ENCODE data around the gene PGLYRP3.
"Not testable (repeated sequence)": the region's sequence is repeated elsewhere in the genome, so short reads cannot be mapped to it uniquely, and the experiment has no call there.

PGLYRP3 gene

DNA sequence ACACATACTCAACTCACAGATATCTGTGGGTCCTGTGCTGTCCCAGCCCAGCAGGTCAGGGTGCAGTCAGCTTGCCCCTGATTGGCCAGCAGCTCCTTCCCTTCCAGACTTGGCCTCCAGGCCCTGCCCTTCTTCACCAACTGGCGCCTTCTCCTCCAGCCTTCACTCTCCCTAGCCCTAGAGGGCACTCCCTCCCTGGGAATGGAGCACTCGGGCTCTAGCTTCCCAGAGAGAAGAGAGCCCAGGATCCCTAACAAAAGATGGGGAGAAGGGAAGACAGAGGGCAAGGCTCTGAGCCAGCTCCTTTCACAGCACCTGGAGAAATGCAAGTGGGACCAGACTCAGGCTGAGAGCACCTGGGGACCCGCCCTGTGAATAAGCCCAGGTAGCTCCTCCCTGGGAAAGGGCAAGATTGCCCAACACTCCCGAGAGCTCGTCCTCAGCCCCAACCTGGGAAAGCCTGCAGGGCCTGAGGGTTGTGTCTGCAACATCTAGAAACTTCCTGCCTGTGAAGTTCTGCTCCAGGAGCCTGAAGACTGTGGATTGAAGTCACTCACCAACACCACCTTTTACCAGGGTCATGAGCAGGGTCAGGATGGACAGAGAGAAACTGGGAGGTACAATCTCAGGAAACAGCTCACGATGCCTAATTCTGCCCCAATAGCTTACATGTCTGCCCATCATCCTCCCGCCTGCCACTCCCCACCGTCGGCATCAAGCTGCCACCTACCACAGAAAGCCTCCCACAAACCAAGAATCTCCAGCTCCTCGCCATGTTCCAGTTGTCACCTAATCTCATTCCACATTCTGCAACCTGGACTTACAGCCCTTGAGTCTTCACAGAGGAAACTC, 36.0 kb upstream of the PGLYRP3 start, which contains the start of gene PGLYRP4:
Gene PGLYRP4, minus strand, starts transcription at position 331 of the 852 bp plus-strand sequence. CDS start 909 bp downstream, outside the sequence.
- no peak for DNase-seq

DNA sequence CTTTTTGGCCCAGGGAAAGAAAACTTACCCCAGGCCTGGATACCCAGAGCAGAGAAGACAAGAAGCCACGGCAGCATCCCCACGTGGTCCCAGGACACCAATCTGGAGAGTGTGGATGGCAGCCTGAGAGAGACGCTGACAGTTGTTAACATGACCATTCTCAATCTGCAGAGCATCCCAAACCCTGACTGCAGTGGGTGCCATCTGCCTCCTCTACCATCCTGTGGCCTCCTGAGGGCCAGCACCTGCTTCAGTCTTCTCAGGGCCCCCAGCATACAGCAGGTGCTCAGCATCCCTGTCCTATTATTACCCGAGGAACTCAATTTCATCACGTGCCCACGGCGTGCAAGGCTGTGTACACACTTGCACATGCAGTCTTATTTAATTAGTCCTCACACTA, 35.1 kb upstream of the PGLYRP3 start:
- DNase-seq: no peak

DNA sequence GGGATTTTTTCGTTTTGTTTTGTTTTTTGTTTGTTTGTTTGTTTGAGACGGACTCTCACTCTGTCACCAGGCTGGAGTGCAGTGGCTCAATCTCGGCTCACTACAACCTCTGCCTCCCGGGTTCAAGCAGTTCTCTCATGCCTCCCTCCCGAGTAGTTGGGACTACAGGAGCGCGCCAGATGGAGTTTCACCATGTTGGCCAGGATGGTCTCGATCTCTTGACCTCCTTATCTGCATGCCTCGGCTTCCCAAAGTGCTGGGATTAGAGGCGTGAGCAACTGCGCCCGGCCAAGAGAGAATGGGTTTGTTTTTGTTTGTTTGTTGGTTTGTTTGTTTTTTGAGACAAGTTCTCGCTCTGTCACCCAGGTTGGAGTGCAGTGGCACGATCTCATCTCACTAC, 34.3 kb upstream of the PGLYRP3 start:
- DNase-seq: not testable (repeated sequence)

DNA sequence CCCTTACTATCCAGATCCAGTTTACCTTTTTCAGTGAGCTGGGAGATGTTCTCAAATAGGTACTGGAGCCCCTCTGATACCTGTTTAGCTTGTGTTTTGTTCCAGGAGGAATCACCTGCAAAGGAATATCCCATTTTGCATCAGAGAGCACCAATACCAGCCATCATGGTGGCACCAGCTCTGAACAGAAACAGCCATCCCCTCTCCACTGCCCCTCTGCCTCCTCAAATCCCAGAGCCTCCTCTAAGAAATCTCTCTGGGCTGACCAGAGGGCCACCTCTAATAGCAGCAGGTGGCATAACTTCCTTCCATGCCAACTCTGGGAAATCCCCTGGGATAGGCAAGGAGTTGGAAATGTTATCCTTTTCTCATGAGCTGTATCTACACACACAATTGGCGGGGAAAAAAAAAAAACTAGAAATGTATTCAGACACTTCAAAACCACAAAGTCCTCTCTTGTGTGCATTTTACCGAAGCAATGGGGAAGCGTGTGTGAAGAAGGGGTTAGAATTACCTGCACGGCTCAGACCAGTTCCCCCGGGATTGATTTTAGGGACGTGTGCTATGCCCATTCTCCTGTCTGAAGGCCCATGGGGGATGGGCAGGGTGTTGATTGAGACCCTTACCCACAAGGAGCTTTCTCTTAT, 33.4 kb upstream of the PGLYRP3 start:
- DNase-seq: no peak

DNA sequence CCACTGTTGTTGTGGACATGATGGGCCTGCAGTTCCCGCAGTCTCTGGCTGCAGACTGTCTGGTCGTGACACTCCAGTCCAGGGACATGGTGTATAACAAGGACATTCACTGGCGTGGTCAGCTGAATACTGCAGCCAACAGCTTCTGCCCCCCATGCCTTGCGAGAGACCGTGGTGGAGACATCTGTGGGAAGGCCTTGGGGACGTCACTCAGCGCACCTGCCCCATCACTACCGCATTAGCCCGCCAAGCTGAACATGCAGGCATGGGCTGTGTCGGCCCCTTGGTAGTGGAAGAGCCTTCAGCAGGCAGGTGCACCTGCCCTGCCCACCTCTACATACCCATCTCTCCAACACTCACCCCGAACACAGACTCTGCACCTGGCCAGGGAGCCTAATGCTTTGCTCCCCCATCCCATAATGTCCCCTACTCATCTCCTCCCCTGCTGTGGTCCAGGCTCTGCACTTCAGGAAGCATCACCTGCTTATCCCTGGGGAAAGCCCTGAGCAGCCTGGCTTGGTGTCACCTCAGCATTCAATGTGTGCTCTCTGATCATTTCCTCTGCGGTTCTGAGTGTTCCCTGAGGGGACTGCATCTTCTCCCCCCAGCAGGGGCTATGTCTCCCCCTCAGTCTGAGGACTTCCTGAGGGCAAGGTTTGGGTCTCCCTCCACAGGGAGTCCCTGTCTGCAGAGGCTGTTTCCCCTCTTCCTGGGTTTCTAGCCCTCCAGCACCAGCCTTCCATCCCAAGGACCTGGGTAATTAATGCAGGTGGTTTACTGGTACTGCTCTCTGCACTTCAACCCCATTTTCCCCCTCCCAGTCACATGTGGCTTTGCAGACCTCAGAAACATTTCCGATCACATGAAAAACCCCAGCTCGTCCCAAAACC, 32.7 kb upstream of the PGLYRP3 start:
- no peak for DNase-seq

DNA sequence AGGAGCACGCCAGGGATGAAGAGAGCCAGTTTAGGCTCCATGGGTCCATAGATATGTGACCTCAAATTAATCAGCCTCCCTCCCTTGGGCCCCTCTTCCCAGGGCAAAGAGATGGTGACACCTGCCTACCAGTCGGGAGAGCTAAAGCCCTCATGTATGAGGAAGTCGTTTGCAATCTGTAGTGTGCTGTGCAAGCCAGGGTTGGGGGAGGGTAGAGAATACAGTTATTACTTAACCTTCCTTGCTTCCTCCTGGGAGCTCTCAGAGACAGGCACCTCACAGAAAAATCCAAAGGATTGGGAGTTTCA, 31.9 kb upstream of the PGLYRP3 start:
- no peak for DNase-seq

DNA sequence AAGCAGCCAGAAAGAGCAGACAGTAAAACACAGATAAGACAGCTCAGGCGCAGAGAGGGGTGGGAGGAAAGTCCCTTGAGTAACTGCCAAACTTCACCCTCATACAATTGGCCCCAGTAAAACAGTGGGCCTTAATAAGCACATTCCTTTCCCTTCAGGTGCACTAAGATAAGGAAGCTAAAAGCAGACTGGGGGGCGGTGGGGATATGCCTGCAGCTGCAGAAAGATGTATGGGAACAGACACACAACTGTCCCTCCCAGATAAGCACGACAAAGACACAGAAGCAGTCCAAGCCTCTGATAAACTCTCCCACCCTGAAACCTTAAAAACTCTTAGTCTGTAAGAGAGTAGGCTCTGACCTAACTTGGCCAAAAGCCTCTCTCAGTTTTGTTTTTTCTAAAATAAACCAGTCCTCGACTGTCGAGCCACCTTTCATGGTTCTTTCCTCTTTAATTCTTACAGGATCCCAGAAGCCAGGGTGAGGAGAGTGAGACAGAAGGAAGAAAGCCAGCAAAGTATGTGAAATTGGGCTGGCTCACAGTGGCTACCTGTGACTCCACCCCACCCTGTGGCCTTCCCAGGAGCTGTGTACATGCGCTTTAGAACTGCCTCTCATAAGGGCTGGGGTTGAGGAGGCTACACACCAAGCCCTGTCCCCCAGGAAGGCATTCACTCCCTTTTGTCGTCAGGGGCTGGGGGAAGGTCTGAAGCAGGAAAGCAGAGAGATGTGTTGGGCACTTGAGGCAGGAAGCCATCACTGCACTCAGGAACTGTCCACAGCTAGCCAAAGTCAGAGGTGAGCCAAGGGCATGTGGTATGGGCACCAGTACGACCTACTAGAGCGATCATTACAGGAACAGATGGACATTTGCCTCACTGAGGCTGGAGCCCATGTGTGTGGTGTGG, 31.3 kb upstream of the PGLYRP3 start:
- DNase-seq: no peak

DNA sequence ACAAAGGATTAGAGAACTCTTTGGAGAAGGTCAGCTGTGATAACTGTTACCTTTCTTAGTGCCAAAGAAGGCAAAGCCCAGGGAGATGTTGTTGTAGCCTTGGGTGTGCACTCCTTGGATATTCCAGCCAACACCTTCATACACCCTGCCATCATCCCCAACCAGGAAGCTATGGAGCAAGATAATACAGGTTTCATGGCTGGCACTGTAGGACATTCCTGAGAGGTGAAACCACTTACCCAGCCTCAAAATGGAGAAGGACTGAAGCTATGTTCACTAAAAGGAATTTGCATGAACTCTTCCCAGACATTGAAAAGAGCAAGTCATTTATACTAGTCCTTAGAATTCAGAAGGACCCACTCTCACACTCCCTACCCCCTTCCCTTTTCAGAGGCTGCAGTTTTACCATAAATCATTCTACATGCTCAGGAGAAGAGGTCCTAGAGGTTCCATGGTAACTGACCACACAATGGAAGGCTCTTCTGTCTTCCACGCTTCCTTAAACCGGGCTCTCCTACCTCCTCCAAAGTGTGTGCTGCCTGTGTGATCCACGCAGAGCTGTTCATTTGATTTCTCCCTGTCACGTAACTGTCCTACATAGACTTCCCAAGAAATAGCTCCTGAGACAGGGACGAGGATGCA, 30.4 kb upstream of the PGLYRP3 start:
- no peak for DNase-seq

DNA sequence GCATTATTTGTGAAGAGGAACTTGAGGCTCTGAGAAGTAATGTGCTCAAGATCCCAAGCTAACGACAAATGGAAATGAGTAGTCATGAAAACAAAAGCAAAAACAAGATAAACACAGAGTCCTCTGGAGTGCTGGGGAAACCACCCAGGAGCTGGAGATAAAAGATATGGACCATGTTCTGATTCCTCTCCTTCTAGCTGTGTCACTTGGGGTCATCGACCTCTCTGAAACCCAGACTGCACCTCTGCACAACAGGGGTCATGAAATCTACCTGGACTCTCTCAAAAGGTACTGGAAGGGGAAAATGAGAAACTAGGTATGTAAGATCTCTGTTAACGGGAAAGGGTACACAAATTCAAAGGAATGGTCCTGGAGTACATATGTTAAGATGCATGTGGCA, 29.4 kb upstream of the PGLYRP3 start:
- no peak for DNase-seq

DNA sequence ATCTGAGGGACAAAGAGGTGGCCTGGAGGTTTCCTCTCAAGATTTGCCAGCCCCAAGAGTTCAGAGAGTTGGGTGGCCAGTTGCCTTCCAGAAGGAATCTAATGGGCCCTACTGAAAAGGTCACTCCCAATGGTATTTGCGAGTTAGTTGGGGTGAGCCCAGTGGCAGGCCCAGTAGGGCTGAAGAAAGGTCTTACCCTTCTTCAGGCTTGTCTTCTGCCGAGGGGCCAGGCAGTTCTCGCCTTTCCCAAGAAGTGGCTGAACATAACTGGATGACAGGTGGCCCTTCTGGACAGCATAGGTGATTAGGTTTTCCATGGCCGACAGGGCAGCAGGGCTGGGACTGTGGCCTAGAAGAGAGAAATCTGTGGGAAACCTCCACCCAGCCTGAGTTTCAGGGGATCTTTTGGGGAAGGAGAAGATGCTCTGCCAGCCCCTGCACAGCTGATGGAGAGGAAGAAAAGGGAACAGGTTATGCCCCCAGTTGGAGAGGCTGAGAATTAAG, 28.7 kb upstream of the PGLYRP3 start:
- DNase-seq: no peak

DNA sequence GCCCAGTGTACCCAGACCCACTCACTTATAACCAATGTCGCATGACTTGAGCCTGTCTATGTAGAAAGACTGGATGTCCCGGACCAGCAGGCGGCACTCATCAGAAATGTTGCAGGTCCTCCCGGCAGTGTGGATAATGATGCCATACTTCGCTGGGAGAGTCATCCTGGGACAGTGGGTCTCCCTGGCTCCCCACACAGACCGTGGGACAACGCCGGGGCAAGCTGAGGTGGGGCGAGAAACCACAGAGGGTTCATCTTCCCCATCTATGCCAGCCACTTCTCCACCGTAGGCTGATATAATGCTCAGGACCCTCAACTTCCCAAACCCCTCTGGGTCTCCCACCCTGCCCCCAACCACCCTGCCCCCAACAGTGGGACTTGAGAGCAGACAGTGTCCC, 27.6 kb upstream of the PGLYRP3 start:
- DNase-seq: no peak

DNA sequence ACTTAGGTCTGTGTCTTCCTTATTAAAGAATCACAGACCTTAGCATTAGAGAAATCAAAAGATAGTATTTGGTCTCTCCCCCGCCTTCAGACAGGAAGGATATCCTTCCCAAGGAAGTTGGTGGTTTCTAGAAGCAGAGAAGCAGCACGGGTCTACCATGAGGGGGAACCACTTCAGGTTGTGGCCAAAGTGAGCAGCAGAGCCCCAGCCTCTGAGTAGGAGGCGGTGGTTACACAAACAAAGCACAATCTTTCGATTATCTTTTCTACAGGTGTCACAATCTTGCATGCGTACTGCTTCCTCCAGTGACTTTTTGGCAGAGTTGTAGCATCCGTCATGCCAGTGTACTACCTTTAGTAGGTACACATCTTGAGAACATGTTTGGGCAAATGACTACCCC, 27.1 kb upstream of the PGLYRP3 start:
- DNase-seq: no peak

DNA sequence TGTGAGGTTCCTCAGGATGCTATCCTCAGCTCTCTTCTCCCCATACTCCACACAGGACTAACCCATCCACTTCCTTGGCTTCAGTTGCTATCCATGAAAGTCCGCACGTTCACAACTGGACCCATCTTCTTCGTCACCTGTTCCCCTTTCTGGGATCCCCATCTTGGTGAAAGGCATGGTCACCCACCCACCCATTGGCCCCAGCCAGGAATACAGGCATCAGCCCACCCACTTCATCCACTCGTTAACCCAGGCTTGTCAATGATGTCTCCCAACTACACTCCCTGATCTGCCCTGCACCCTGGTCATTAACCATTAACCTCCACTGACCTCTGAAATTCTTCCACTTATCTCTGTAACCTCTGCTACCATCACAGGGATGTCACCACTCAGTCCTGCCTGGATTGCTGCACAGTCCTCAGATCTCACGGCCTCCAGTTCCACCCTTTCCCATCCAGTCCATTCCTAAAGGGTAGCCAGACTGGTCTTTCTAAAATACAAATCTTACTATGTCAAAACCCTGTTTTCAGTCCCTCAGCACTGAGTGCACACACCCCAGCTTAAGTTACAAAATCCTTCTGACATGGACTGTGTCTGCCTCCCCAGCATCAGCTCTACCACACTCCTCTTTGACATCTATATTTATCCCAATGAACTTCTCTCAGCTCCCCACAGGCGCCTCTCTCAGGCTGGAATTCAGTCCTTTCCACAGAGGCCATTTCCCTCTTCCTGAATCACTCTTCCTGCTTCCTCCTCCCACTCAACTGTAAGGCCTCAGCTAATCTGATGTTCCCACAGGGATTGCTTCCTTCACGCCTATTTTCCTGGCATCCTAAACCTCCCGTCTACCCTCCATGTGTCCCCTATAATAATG, 25.5 kb upstream of the PGLYRP3 start:
- no peak for DNase-seq

DNA sequence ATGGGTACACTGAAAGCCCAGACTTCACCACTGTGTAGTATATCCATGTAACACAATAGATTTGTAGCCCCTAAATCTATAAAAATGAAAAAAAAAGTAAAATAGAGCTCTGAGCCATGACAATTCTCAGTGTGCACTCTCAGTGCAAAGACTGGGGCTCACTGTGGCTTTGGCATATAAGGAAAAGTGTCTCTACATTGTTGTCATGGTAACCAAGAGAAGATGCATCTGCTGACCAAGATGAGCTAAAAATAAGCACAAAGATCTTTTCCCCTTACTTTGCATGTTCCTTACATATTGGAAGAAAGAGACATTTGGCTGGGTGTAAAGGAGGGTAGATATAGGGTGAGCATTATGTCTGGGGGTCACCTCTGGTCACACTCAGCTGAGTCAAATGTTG, 23.9 kb upstream of the PGLYRP3 start:
- no peak for DNase-seq

DNA sequence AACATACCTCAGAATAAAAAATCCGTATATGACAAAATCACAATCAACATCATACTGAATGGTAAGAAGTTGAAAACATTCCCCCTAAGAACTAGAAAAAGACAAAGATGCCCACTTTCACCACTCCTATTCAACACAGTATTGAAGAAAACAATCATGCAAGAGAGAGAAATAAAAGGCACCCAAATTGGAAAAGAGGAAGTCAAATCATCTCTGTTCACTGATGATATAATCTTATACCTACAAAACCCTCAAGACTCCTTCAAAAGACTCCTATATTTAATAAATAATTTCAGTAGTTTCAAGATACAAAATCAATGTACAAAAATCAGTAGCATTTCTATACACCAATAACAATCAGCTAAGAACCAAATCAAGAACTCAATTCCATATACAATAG, 21.1 kb upstream of the PGLYRP3 start:
- no peak for DNase-seq

DNA sequence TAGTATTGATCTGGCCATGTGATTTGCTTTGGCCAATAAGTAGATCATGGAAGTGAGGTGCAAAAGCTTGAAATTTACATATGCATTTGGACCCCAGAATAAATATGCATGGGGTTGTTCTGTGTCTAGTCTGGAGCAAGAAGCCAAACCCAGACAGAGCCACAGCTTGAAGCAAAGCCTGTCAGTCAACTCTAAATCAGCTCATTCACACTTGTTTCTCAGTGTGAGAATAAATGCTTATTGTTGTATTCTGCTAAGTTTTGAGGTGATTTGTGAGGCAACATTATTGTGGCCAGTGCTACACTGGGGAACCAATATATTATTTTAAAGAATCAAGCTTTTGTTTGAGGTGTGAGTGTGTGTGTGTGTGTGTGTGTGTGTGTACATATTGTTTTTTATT, 12.2 kb upstream of the PGLYRP3 start:
- DNase-seq: no peak

DNA sequence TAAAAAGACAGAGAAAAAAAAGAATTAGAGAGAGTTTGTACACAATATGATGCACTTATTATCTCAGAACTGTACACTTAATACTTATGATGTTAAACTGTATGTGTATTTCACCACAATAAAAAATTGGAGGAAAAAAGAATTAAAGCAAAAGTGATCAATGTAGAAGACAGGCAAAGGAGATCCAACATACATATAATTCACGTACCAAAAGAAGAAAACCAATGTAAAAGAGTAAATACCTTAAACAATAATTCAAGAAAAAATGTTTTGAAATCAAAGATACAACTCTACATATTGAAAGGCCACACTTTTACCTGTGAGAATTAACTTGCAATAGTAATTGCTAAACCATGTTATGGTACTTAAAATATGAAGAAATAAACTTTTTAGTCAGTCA, 9.8 kb upstream of the PGLYRP3 start:
- no peak for DNase-seq

DNA sequence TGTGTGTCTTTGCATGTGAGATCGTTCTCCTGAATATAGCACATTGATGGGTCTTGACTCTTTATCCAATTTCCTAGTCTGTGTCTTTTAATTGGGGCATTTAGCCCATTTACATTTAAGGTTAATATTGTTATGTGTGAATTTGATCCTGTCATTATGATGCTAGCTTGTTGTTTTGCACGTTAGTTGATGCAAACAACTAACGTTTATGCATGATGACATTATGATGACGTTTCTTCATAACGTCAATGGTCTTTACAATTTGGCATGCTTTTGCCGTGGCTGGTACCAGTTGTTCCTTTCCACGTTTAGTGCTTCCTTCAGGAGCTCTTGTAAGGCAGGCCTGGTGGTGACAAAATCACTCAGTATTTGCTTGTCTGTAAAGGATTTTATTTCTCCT, 5.4 kb upstream of the PGLYRP3 start:
- not testable (repeated sequence) for DNase-seq

DNA sequence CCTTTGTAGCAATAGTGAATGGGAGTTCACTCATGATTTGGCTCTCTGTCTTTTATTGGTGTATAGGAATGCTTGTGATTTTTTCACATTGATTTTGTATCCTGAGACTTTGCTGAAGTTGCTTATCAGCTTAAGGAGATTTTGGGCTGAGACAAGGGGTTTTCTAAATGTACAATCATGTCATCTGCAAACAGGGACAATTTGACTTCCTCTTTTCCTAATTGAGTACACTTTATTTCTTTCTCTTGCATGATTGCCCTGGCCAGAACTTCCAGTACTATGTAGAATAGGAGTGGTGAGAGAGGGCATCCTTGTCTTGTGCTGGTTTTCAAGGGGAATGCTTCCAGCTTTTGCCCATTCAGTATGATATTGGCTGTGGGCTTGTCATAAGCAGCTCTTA, 3.3 kb upstream of the PGLYRP3 start:
- not testable (repeated sequence) for DNase-seq

DNA sequence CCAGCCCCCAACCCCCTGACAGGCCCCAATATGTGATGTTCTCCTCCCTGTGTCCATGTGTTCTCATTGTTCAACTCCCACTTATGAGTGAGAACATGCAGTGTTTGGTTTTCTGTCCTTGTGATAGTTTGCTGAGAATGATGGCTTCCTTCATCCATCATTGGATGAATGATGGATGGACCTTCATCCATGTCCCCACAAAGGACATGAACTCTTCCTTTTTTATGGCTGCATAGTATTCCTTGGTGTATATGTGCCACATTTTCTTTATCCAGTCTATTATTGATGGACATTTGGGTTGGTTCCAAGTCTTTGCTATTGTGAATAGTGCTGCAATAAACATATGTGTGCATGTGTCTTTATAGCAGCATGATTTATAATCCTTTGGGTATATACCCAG, 1.6 kb upstream of the PGLYRP3 start:
- DNase-seq: not testable (repeated sequence)

DNA sequence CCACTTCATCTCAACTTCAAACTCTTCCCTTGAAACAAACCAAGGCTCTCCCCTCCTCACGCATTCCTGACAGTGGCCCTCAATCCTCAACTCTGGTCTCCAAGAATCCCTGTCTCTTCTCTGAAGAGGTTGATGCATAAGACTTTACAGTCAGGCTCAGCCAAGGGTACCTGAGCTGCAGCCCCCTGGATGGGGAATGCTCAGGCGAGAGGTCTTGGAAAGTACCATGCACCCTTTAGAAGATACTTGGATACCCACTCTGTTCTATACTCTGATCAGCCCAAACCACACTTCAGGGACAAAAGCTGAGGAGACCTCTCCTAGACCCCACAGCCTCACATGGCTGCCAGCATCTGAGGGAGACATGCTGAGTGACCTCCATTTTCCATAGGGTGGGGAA, 536 bp upstream of the PGLYRP3 start:
- no peak for DNase-seq

Data from activated naive CD4-positive, alpha-beta T cell (primary cell).